ENCODE data around the gene OBP2A.

OBP2A gene

GRCh38 chr9:135563039-135563476 is 17.1 kb downstream of the OBP2A start:
- TF ChIP-seq CTBP1 (IDR thresholded peaks at IDR 0.05; ENCODE audit: borderline replicate concordance) (no peak), TARDBP (IDR thresholded peaks at IDR 0.05) (no peak), ZNF384 (IDR thresholded peaks at IDR 0.05) (no peak), BHLHE40 (IDR thresholded peaks at IDR 0.05; ENCODE audit: borderline replicate concordance) (no peak), SUZ12 (IDR thresholded peaks at IDR 0.05) (no peak), FOXA1 (IDR thresholded peaks at IDR 0.05) (no peak)
- TF ChIP-seq, protein P1, sequence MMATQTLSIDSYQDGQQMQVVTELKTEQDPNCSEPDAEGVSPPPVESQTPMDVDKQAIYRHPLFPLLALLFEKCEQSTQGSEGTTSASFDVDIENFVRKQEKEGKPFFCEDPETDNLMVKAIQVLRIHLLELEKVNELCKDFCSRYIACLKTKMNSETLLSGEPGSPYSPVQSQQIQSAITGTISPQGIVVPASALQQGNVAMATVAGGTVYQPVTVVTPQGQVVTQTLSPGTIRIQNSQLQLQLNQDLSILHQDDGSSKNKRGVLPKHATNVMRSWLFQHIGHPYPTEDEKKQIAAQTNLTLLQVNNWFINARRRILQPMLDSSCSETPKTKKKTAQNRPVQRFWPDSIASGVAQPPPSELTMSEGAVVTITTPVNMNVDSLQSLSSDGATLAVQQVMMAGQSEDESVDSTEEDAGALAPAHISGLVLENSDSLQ (IDR thresholded peaks at IDR 0.05): no peak
- POLR2A ChIA-PET: no interaction called here
- CTCF ChIA-PET: interaction anchor here (0.6 kb wide), 1 partner anchor 11 kb away, joined by 4 read pairs; no protein-coding TSS in a partner anchor
- DNase-seq (ENCODE audit: extremely low spot score): no peak

DNA sequence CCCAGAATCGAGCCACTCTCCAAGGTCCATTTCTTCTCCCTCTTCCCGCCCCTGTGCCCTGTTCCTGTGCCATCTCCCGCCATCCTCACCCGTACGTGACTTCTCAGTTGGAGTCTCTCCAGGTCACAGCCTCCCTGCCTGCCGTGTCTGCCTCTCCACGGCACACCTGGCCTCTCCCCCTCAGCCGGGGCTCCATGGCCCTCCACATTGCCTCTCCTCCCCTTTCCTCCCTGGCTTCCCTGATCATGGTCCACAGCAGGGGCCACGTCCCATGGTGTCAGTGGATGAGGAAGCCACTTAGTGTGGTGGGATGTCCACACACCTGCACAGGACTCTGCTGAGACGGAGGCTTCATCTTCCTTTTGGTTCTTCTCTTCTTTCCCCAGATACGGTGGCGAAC is 17.9 kb downstream of the OBP2A start:
- ChIA-PET POLR2A (no interaction called here), CTCF (no interaction called here)
- no peak for DNase-seq (ENCODE audit: extremely low spot score)
- TF ChIP-seq L3MBTL2 (conservative IDR thresholded peaks at IDR 0.05): no peak
- TF ChIP-seq TARDBP (IDR thresholded peaks at IDR 0.05): no peak
- TF ChIP-seq, protein P1 (IDR thresholded peaks at IDR 0.05): no peak
- no peak for TF ChIP-seq HDGF (IDR thresholded peaks at IDR 0.05; ENCODE audit: borderline replicate concordance)
- TF ChIP-seq SUZ12 (IDR thresholded peaks at IDR 0.05): no peak

GRCh38 chr9:135565141-135565628 is 19.3 kb downstream of the OBP2A start:
- TF ChIP-seq HDGF (IDR thresholded peaks at IDR 0.05; ENCODE audit: borderline replicate concordance) (no peak), ARNT (IDR thresholded peaks at IDR 0.05) (no peak), FOXA1 (IDR thresholded peaks at IDR 0.05) (no peak), CTBP1 (IDR thresholded peaks at IDR 0.05; ENCODE audit: borderline replicate concordance) (no peak), ZNF384 (IDR thresholded peaks at IDR 0.05) (no peak), FOXM1 (IDR thresholded peaks at IDR 0.05; ENCODE audit: borderline replicate concordance) (no peak), FOXK2 (IDR thresholded peaks at IDR 0.05) (no peak), NFRKB (IDR thresholded peaks at IDR 0.05) (no peak), LEF1 (IDR thresholded peaks at IDR 0.05; ENCODE audit: borderline replicate concordance) (no peak), SUZ12 (IDR thresholded peaks at IDR 0.05) (no peak), TARDBP (IDR thresholded peaks at IDR 0.05) (no peak), BHLHE40 (IDR thresholded peaks at IDR 0.05; ENCODE audit: borderline replicate concordance) (no peak), L3MBTL2 (conservative IDR thresholded peaks at IDR 0.05) (no peak), ELF4 (IDR thresholded peaks at IDR 0.05) (no peak), SP1 (IDR thresholded peaks at IDR 0.05) (no peak)
- TF ChIP-seq, protein P1 (IDR thresholded peaks at IDR 0.05): no peak
- POLR2A ChIA-PET: no interaction called here
- DNase-seq (ENCODE audit: extremely low spot score): no peak
- CTCF ChIA-PET: no interaction called here

- CTCF ChIA-PET: interaction anchor here (0.6 kb wide), 1 partner anchor 9 kb away, joined by 4 read pairs; no protein-coding TSS in a partner anchor
- POLR2A ChIA-PET: no interaction called here
- DNase-seq (ENCODE audit: extremely low spot score): no peak
- TF ChIP-seq TARDBP (IDR thresholded peaks at IDR 0.05) (no peak), FOXA1 (IDR thresholded peaks at IDR 0.05) (no peak), FOXK2 (IDR thresholded peaks at IDR 0.05) (no peak), ARNT (IDR thresholded peaks at IDR 0.05) (no peak), LEF1 (IDR thresholded peaks at IDR 0.05; ENCODE audit: borderline replicate concordance) (no peak), NFRKB (IDR thresholded peaks at IDR 0.05) (no peak), SUZ12 (IDR thresholded peaks at IDR 0.05) (no peak), L3MBTL2 (conservative IDR thresholded peaks at IDR 0.05) (no peak), CTBP1 (IDR thresholded peaks at IDR 0.05; ENCODE audit: borderline replicate concordance) (no peak), FOXM1 (IDR thresholded peaks at IDR 0.05; ENCODE audit: borderline replicate concordance) (no peak), HDGF (IDR thresholded peaks at IDR 0.05; ENCODE audit: borderline replicate concordance) (no peak), ZNF384 (IDR thresholded peaks at IDR 0.05) (no peak), BHLHE40 (IDR thresholded peaks at IDR 0.05; ENCODE audit: borderline replicate concordance) (no peak), SP1 (IDR thresholded peaks at IDR 0.05) (no peak), ELF4 (IDR thresholded peaks at IDR 0.05) (no peak)
- TF ChIP-seq, protein P1 (IDR thresholded peaks at IDR 0.05): no peak
These were observed 19.7 kb downstream of the OBP2A start for GRCh38 chr9:135565636-135566035.

DNA sequence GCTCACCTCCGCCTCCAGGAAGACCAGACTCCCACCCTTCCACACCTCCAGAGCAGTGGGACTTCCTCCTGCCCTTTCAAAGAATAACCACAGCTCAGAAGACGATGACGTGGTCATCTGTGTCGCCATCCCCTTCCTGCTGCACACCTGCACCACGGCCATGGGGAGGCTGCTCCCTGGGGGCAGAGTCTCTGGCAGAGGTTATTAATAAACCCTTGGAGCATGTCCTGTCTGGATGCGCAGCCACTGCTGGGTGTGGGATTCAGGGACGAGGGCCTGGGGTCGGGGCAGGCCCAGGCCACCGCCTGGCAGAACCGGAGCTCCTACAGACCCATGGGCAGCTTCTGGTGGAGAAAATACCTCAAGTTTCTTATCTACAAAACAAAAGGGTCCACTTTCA is 20.6 kb downstream of the OBP2A start:
- TF ChIP-seq, protein P1 (IDR thresholded peaks at IDR 0.05): no peak
- TF ChIP-seq FOXM1 (IDR thresholded peaks at IDR 0.05; ENCODE audit: borderline replicate concordance) (no peak), ZNF384 (IDR thresholded peaks at IDR 0.05) (no peak), HDGF (IDR thresholded peaks at IDR 0.05; ENCODE audit: borderline replicate concordance) (no peak), SUZ12 (IDR thresholded peaks at IDR 0.05) (no peak), CTBP1 (IDR thresholded peaks at IDR 0.05; ENCODE audit: borderline replicate concordance) (no peak), L3MBTL2 (conservative IDR thresholded peaks at IDR 0.05) (no peak), TARDBP (IDR thresholded peaks at IDR 0.05) (no peak)
- no peak for DNase-seq (ENCODE audit: extremely low spot score)
- ChIA-PET POLR2A (interaction anchor here (0.7 kb wide), 1 partner anchor 60 kb away, joined by 3 read pairs; no protein-coding TSS in a partner anchor), CTCF (no interaction called here)

Data from HEK293T (cell line).